K562 (cell line): Measurements from ENCODE around the gene N4BP2. TPM values are rescaled to one million over a fixed set of nuclear protein-coding genes. Genes with fewer than 3 reads are reported as not detected.

Experiments used
- ATAC-seq: fragments of 200-7000 bp; cut with Tn5 transposase; 3 replicates; pipeline ENCODE4 v1.9.1; 2020; ENCODE audit warnings: moderate library complexity
- BruUV-seq: library from RNA; stranded (reverse); fragments of 400-500 nt; replicated peaks from 2 replicates; lab custom pipeline; 2021; lab: Mats Ljungman, UMichigan
- CTCF ChIA-PET: fragments of 300-600 bp; formaldehyde crosslinking; extraction: SDS; loops from one replicate; lab custom pipeline; 2021; ENCODE audit warnings: low intra/inter-chr PET ratio; lab: Yijun Ruan, JAX
- POLR2A ChIA-PET: fragments of 300-600, 350-650 bp; sonication (Branson Sonifier 250); formaldehyde crosslinking; extraction: SDS; loops from one replicate; lab custom pipeline; 2021; ENCODE audit warnings: antibody characterized with exemption, inconsistent platforms; lab: Yijun Ruan, JAX
- DNase-seq, 4 experiments: peaks; one replicate each; pipeline versions ENCODE4 v3.0.0 to v3.0.0-alpha.2; 2011 to 2018; ENCODE audit warnings: low spot score in 3 of 4, mixed read lengths in 3 of 4; ENCODE audit errors: extremely low read depth in 1 of 4
- FAIRE-seq: peaks from 2 replicates; lab custom pipeline; 2011; peaks lifted over from hg19 to GRCh38; lab: Jason Lieb, UNC
- H2AFZ ChIP-seq: 2 replicates; pipeline ENCODE4 v1.6.0; 2011; ENCODE audit warnings: low read depth, low read length, control low read depth, inconsistent platforms
- H3K27ac ChIP-seq: fragments of 200-600 bp; 3 replicates; pipeline ENCODE4 v1.8.0; 2011; ENCODE audit warnings: low read depth, mild to moderate bottlenecking, control low read depth, inconsistent platforms, low read length, moderate library complexity, mixed read lengths; ENCODE audit errors: extremely low read depth
- H3K27me3 ChIP-seq, 2 experiments: fragments of 300-600 bp in 1 of 2; 2 replicates in 1 of 2; 3 replicates in 1 of 2; pipeline versions ENCODE4 v1.6.0 to v1.8.0; 2011; ENCODE audit warnings: inconsistent platforms in 2 of 2, low read length in 2 of 2, mild to moderate bottlenecking in 1 of 2, mixed read lengths in 1 of 2, moderate library complexity in 1 of 2; ENCODE audit not compliant: control insufficient read depth in 2 of 2, insufficient read depth in 2 of 2
- H3K36me3 ChIP-seq: fragments of 300-600 bp; 3 replicates; pipeline ENCODE4 v1.8.0; 2011; ENCODE audit warnings: mild to moderate bottlenecking, low read length, inconsistent platforms; ENCODE audit not compliant: control insufficient read depth, insufficient read depth
- H3K4me1 ChIP-seq, 2 experiments: fragments of 200-600 bp in 1 of 2; replicated peaks in 1 of 2; 2 replicates in 1 of 2; 3 replicates in 1 of 2; pipeline versions ENCODE4 v1.5.1 to v1.8.0; 2011; ENCODE audit warnings: inconsistent platforms in 2 of 2, low read length in 2 of 2, mild to moderate bottlenecking in 1 of 2, mixed read lengths in 1 of 2, moderate library complexity in 1 of 2; ENCODE audit not compliant: control insufficient read depth in 2 of 2, insufficient read depth in 2 of 2
- H3K4me2 ChIP-seq: 2 replicates; pipeline ENCODE4 v1.6.1; 2011; ENCODE audit warnings: low read length, control low read depth, inconsistent platforms, mixed read lengths; ENCODE audit not compliant: insufficient read depth
- H3K4me3 ChIP-seq: fragments of 200-600 bp; sonication (generic), shearing (Covaris generic); 2 replicates; pipeline ENCODE4 v1.5.1; 2016; ENCODE audit warnings: control low read depth, inconsistent platforms
- H3K79me2 ChIP-seq: fragments of 200-600 bp; 3 replicates; pipeline ENCODE4 v1.8.0; 2011; ENCODE audit warnings: low read length, inconsistent platforms; ENCODE audit not compliant: control insufficient read depth, insufficient read depth
- H3K9ac ChIP-seq, 2 experiments: 2 replicates each; pipeline versions ENCODE4 v1.6.0 to v1.6.1; 2011; ENCODE audit warnings: low read depth in 2 of 2, low read length in 2 of 2, control low read depth in 1 of 2, inconsistent platforms in 1 of 2, mild to moderate bottlenecking in 1 of 2, mixed read lengths in 1 of 2; ENCODE audit not compliant: insufficient read depth in 1 of 2
- H3K9me1 ChIP-seq: one replicate; pipeline ENCODE4 v1.6.0; 2011; ENCODE audit warnings: inconsistent platforms, mild to moderate bottlenecking, low read length, moderate library complexity; ENCODE audit not compliant: control insufficient read depth, insufficient read depth
- H3K9me3 ChIP-seq: replicated peaks from 2 replicates; pipeline ENCODE4 v1.5.1; 2011; ENCODE audit warnings: low read depth, low read length, inconsistent platforms; ENCODE audit not compliant: control insufficient read depth, insufficient read depth
- H4K20me1 ChIP-seq: replicated peaks from 2 replicates; pipeline ENCODE4 v1.6.1; 2011; ENCODE audit warnings: low read length, inconsistent platforms, mixed read lengths; ENCODE audit not compliant: control insufficient read depth, insufficient read depth
- ARID1B ChIP-seq: fragments of 450-650 bp; IDR thresholded peaks from 2 replicates; pipeline ENCODE4 v1.6.1; 2016; ENCODE audit warnings: antibody characterized with exemption, mild to moderate bottlenecking, inconsistent platforms
- BMI1 ChIP-seq: fragments of 150-350 bp; IDR thresholded peaks from 2 replicates; pipeline ENCODE4 v1.6.1; 2014; ENCODE audit warnings: low read length
- EGR1 ChIP-seq: fragments of 450-650 bp; conservative IDR thresholded peaks from 2 replicates; pipeline ENCODE4 v1.6.1; 2017; ENCODE audit warnings: mild to moderate bottlenecking
- EHMT2 ChIP-seq: fragments of 450-650 bp; IDR thresholded peaks from 2 replicates; pipeline ENCODE4 v1.6.1; 2018; ENCODE audit warnings: antibody characterized with exemption
- FOSL1 ChIP-seq: fragments of 200-800 bp; sonication (Bioruptor generic); conservative IDR thresholded peaks from 2 replicates; pipeline ENCODE4 v1.6.1; 2016; ENCODE audit warnings: missing genetic modification characterization, missing compliant biosample characterization
- GTF2A2 ChIP-seq: IDR thresholded peaks from 2 replicates; pipeline ENCODE4 v1.6.1; 2016; ENCODE audit warnings: mild to moderate bottlenecking, missing genetic modification characterization, missing compliant biosample characterization
- HDAC1 ChIP-seq, 2 experiments: fragments of 450-650 bp; IDR thresholded peaks; 2 replicates each; pipeline ENCODE4 v1.6.1; 2016 to 2017; ENCODE audit warnings: inconsistent platforms in 1 of 2, mild to moderate bottlenecking in 1 of 2, moderate library complexity in 1 of 2
- HNRNPH1 ChIP-seq: fragments of 200-400 bp; formaldehyde crosslinking; optimal IDR thresholded peaks from 2 replicates; pipeline ENCODE3; 2017; ENCODE audit warnings: low read depth, mild to moderate bottlenecking, low read length, moderate library complexity
- L3MBTL2 ChIP-seq: fragments of 450-650 bp; IDR thresholded peaks from 2 replicates; pipeline ENCODE4 v1.6.1; 2016; ENCODE audit warnings: mild to moderate bottlenecking, moderate library complexity
- NFRKB ChIP-seq: fragments of 450-650 bp; IDR thresholded peaks from 2 replicates; pipeline ENCODE4 v1.6.1; 2016; ENCODE audit warnings: low read depth
- NUFIP1 ChIP-seq: fragments of 450-650 bp; IDR thresholded peaks from 2 replicates; pipeline ENCODE4 v1.6.1; 2018; ENCODE audit not compliant: partially characterized antibody
- RBM39 ChIP-seq: fragments of 200-400 bp; formaldehyde crosslinking; optimal IDR thresholded peaks from 2 replicates; pipeline ENCODE3; 2018; ENCODE audit warnings: low read depth, low read length
- THAP12 ChIP-seq: fragments of 250-450 bp; sonication (Bioruptor Pico); IDR thresholded peaks from 2 replicates; pipeline ENCODE4 v1.9.0; 2021; ENCODE audit warnings: mild to moderate bottlenecking, inconsistent platforms
- ZNF449 ChIP-seq: fragments of 250-450 bp; sonication (Bioruptor Pico); IDR thresholded peaks from 2 replicates; pipeline ENCODE4 v1.8.0; 2022; ENCODE audit warnings: moderate library complexity, mild to moderate bottlenecking, inconsistent platforms
- ZNF695 ChIP-seq: fragments of 450-650 bp; formaldehyde crosslinking; IDR thresholded peaks from 2 replicates; pipeline ENCODE4 v1.4.0; 2020; ENCODE audit warnings: mild to moderate bottlenecking, moderate library complexity
- WGBS: fragments of 100-300 bp; shearing (Covaris generic); methylation state at CpG from one replicate; pipeline ENCODE4 v1.1.6; 2016; ENCODE audit warnings: low coverage, mixed read lengths; ENCODE audit not compliant: insufficient coverage; ENCODE audit errors: missing lambda C conversion rate; 5-methylcytosine and 5-hydroxymethylcytosine counted together
- in situ Hi-C: fragments of 300-500 bp; cut with MboI; formaldehyde crosslinking; loops from 4 replicates; pipeline ENCODE4 v1.15.0; 2018; ENCODE audit warnings: inconsistent platforms, mixed read lengths
- intact Hi-C: fragments of 100-400 bp; cut with micrococcal nuclease; formaldehyde crosslinking; loops from 2 replicates; pipeline ENCODE4 v1.14.2; 2022
- polyA plus RNA-seq, 8 experiments: library from polyadenylated mRNA; depleted of rRNA in 4 of 8; stranded (reverse) in 5 of 8; unstranded in 3 of 8; fragments of >200 nt; fragmentation: Nextera tagmentation in 2 of 8; fragmentation: Illumina TruSeq in 1 of 8; extraction: Ambion mirVana in 2 of 8; extraction: Trizol in 1 of 8; gene quantifications; 2 replicates each; pipeline versions ENCODE4 v1.2.1 to v1.2.3, GENCODE V29; 2011 to 2014; ENCODE audit warnings: inconsistent platforms in 1 of 8, missing spikeins in 1 of 8
- total RNA-seq, 7 experiments: library from RNA; depleted of rRNA in 6 of 7; stranded (reverse); fragments of >200 nt in 6 of 7; fragmentation: Illumina TruSeq in 2 of 7; extraction: Trizol in 2 of 7; gene quantifications; 2 replicates each; pipeline versions ENCODE4 v1.2.1 to v1.2.3, GENCODE V29; 2011 to 2021; ENCODE audit warnings: low replicate concordance in 1 of 7
- TF ChIP-seq, protein P1 (sequence below): IDR thresholded peaks from 3 replicates; pipeline ENCODE4 v1.6.1; 2011; ENCODE audit warnings: borderline replicate concordance, mild to moderate bottlenecking; ENCODE audit not compliant: insufficient read length, insufficient read depth

Gene N4BP2
- total and polyA plus RNA-seq, 9 of the 15 experiments (the other 6 are each of a cell fraction or from before 2014, with no cell fraction given), result 2.7 to 12.6 (median 7.6) TPM

GRCh38 chr4:40119344-40119743 lies 62.7 kb downstream of the N4BP2 start:
- TF ChIP-seq NUFIP1, result no peak
- TF ChIP-seq FOSL1 (tag), result no peak
- no peak for TF ChIP-seq NFRKB
- TF ChIP-seq BMI1, result no peak
- no peak for TF ChIP-seq ARID1B
- TF ChIP-seq HDAC1 (IDR thresholded peaks at IDR 0.05), result no peak
- TF ChIP-seq HNRNPH1, result no peak
- TF ChIP-seq, protein P1, sequence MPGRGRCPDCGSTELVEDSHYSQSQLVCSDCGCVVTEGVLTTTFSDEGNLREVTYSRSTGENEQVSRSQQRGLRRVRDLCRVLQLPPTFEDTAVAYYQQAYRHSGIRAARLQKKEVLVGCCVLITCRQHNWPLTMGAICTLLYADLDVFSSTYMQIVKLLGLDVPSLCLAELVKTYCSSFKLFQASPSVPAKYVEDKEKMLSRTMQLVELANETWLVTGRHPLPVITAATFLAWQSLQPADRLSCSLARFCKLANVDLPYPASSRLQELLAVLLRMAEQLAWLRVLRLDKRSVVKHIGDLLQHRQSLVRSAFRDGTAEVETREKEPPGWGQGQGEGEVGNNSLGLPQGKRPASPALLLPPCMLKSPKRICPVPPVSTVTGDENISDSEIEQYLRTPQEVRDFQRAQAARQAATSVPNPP, result no peak
- TF ChIP-seq GTF2A2 (tag), result no peak
- no peak for TF ChIP-seq THAP12 (CRISPR knock-in tag)
- TF ChIP-seq ZNF695 (CRISPR knock-in tag), result no peak
- TF ChIP-seq EHMT2, result no peak
- TF ChIP-seq RBM39, result no peak
- no peak for TF ChIP-seq EGR1
- no peak for TF ChIP-seq L3MBTL2
- no peak for TF ChIP-seq ZNF449
- ATAC-seq (no peak), DNase-seq (no peak), FAIRE-seq (no peak)
- H3K27me3 ChIP-seq, result no peaks in the 10 kb centered on the region
- H3K4me3 ChIP-seq, result no peak overlapping the region
- no peaks in the 10 kb centered on the region for H3K9me1 ChIP-seq
- in situ Hi-C loops, result no loop called here
- WGBS, result 77% methylated on average over 3 of the region's 3 CpGs
- no TSS peak for BruUV-seq
- H3K4me2 ChIP-seq, result no peak overlapping the region
- intact Hi-C loops, result no loop called here
- ChIA-PET CTCF (no interaction called here), POLR2A (interaction anchor here (1.1 to 1.8 kb wide), 2 partner anchors 14 to 61 kb away, joined by 4 read pairs; no protein-coding TSS in a partner anchor)
- no peaks in the 10 kb centered on the region for H3K9me3 ChIP-seq
- no peaks in the 10 kb centered on the region for H3K79me2 ChIP-seq
- H4K20me1 ChIP-seq, result no peaks in the 10 kb centered on the region
- no peak overlapping the region for H3K9ac ChIP-seq
- no peak overlapping the region for H3K27ac ChIP-seq
- H3K36me3 ChIP-seq, result peaks cover 7% of the 10 kb centered on the region; the same call in 1 of the 3 replicates
- H2AFZ ChIP-seq, result no peak overlapping the region
- H3K4me1 ChIP-seq, result peaks cover 0 to 28% of the 10 kb centered on the region in 2 experiments; a peak in 3 of 5 replicates
